ENCODE results near the gene SMKR1.

GRCh38 chr7:129462420-129462819 lies 39.9 kb upstream of the SMKR1 start:
- TF ChIP-seq CTCF (IDR thresholded peaks at IDR 0.05; ENCODE audit: insufficient read depth, low read depth, low read length) = no peak
- TF ChIP-seq EZH2 (IDR thresholded peaks at IDR 0.05; ENCODE audit: insufficient read depth, low read length) = no peak
